Measurements from ENCODE around the gene FOCAD.

Gene FOCAD

DNA sequence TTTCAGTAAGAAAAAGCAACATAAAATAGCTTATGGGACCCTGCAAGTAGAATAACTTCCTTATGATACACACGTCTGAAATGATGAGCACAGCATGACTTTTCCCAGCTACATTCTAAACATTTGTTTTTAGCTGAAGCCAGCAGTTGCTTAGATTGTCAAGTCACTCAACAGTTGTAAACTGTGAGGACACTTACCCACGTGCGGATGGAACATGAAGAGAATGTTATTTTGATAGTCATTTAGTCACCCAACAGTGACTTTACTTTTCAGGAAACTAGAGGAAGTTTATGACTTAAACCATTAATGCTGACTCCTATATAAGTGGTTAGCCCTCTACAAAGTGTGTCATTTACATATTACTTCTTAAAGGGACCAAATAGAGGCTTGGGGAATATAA lies 344.4 kb downstream of the FOCAD start:
- FAIRE-seq = no peak

DNA sequence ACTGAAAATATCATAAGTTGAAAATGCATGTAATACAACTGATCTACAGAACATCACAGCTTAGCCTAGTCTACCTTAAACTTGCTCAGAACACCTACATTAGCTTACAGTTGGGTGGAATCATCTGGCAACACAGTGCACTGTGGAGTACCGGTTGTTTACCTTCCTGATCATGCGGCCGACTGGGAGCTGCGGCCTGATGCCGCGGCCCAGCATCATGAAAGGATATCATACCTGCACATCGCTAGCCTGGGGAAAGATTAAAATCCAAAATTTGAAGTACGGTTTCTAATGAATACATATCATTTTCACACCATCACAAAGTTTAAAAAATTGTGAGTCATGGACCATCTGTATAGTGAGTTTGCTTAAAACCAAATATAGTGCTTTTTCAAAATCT lies 345.6 kb downstream of the FOCAD start:
- FAIRE-seq = no peak

DNA sequence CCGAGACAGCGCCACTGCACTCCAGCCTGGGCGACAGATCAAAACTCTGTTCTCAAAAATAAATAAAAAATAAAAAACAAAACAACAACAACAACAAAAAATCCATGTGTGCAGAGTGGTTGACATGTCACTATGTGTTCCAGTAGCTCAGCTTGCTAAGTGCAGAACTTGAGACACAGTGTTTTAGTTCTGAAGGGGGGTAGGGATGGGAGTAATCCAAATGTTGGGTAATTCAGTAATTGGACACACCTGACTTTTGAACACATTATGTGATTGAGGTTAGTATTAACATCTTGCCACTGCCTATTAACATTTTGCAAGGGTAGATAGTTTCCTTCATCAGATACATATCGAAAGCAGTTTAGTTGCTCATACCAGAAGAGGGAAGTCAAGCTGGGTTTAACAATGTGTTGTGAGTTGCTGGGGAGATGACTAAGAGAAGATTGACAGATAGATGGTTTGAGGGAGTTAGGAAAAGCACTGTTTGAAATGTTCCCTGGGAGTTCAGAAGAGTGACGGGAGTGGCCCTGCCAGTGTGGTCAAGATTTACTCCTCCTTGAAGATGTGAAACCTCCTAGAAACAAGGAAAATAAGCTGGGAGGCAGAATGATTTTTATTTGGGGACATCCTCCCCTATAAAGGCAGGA lies 346.5 kb downstream of the FOCAD start:
- peak; percentile 61 for FAIRE-seq

DNA sequence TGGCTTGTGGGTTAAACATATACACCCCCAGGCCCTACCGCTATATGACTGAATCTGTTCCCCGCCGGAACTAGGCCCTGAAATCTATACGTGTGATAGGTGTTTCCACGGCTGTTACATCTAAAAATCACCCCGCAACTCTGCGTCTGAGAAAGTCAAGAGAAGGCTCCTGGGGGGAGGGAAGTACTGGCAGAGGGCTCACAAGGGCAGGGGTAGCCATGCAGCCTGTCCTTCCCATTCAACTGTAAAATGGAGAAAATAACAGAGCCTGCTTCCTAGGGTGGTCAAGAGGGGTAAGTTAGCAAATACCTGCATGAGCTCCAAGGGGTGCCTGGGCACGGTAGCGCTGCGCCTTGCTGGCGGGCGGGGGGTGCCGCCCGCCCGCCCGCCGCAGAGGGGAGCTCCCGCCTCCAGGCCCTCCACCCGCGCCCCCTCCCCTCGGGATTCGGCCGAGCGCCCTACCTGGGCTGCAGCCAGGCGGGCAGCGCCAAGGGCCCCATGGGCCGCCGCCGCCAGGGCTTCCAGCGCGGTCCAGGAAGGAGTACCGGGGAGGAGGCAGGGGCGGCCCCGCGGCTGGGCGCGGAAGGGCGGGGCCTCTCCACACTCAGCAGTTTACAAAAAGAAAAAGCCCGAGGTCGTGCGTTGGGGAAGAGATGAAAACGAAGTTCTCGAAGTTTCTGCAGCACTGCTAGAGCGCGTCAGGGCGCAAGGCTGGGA lies 347.2 kb downstream of the FOCAD start, which contains the start of gene HACD4:
Gene HACD4 (minus strand): TSS at position 550 of the 717 bp plus-strand sequence. CDS start 50 bp downstream, at position 500.
- no peak for FAIRE-seq

DNA sequence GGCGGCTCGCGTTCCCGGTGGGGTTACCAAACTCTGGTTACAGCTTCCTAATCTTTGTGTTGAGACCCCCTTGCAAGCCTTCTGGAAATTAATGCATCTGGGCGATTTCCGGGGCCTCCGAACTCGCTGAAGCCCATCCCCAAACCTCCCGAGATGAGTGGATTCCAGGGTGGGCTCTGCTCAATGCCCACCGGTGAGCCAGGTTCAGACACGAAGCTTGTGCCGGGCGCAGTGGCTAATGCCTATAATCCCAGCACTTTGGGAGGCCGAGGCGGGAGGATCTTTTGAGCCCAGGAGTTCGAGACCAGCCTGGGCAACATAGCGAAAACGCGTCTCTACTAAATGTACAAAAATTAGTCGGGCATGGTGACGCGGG lies 347.7 kb downstream of the FOCAD start:
- FAIRE-seq = no peak

DNA sequence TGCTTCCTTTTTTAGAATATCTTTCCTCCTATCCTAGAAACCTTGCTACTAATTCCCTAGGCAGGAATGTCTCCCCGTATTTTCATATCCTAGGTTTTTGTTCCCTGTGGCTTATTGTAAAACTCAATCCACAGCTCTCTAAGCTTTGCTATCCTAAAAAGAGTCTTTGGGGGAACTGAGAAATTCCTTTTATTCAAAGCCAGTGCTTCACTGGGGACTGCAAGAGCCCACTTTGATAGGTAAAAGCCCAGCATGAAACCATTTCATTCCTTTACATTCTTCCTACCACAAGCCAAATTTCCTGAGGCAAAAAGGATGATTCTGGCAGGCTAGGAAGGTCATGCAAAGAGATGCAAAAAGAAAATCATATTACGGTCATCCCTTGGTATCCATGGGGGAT lies 353.2 kb downstream of the FOCAD start:
- no peak for FAIRE-seq

DNA sequence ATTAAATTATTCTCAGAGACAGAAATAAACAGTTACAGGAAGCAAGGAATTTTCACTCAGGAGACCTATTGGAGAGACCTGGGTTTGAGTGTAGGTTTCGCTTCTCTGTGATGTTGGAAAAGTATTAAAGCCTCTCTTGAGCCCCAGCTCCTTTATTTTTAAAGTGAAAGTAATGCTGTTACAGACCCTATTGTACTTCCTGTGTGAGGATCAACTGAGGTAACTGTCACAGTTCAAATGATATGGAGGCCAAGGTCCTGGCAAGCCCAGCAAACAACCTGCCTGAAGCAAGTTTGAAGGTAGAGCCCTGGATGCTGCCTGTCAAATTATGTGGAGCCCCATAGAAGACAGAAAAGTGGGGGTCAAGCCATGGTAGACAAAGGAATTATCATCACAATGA lies 355.2 kb downstream of the FOCAD start:
- FAIRE-seq = no peak

DNA sequence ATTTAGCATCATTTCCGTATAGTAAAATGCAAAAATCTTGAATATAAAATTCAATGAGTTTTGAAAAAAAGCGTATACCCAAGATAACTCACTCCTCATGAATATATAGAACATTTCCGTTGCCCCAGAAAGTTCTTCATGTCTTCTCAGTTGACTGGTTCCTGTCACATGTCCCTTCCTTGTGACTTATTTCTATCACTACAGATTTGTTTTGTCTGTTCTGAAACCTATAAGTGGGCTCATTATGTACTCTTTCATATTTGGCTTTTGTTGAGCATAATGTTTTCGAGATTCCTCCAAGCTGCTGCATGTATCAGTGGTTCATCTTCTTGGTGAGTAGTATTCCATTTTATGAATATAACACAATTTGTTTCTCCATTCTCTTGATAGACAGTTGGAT lies 358.4 kb downstream of the FOCAD start:
- no peak for FAIRE-seq

DNA sequence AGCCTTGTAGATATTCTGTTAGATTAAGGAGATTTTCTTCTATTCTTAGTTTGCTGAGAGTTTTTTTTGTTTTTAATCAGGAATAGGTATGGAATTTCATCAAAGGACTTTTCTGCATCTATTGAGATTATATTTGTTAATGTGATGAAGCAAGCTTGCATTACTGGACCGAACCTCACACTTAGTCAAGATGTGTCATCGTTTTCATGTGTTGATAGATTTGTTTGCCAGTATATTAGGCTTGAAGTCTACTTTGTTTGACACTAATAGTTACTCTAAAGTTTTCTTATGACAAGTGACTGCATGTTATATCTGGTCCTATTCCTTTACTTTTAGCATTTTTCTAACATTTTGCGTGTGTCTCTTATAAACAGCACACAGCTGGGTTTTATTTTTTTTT lies 359.8 kb downstream of the FOCAD start:
- FAIRE-seq = no peak

Measured in endometrium (tissue), 2 donors.